Measurements from ENCODE around the gene ALG14. TPM values are rescaled to one million over a fixed set of nuclear protein-coding genes. Genes with fewer than 3 reads are reported as not detected.
A peak's percentile ranks its signal among the peaks of the same experiment; 100 is the strongest.

ALG14 gene
- total RNA-seq, 4 donors from 2014 or later, result 0.62 to 1.2 (median 0.79) TPM

GRCh38 chr1:94961582-94961981, 111.2 kb downstream of the ALG14 start:
- no peaks in the 10 kb centered on the region for H3K27me3 ChIP-seq
- H3K9me3 ChIP-seq, result no peaks in the 10 kb centered on the region
- H3K27ac ChIP-seq, result no peak overlapping the region
- no peaks in the 10 kb centered on the region for H3K36me3 ChIP-seq
- 92 to 97% methylated on average over 6 to 7 of the region's 7 CpGs for WGBS, 2 donors (ENCODE audit: low coverage in 1 of 2)
- peaks cover 0 to 7% (median 0%) of the 10 kb centered on the region in 3 donors for H3K4me1 ChIP-seq
- no peak overlapping the region for H3K4me3 ChIP-seq
- no peak for ATAC-seq
- no peak for TF ChIP-seq CTCF (IDR thresholded peaks at IDR 0.05)
- no peak for TF ChIP-seq POLR2AphosphoS5 (IDR thresholded peaks at IDR 0.05)
- TF ChIP-seq POLR2A (IDR thresholded peaks at IDR 0.05), result no peak
- TF ChIP-seq EP300 (IDR thresholded peaks at IDR 0.05), result no peak

- TF ChIP-seq CTCF (IDR thresholded peaks at IDR 0.05) (no peak), POLR2AphosphoS5 (IDR thresholded peaks at IDR 0.05) (no peak), POLR2A (IDR thresholded peaks at IDR 0.05) (no peak)
- no peak overlapping the region for H3K27ac ChIP-seq
- peaks cover 0 to 34% (median 17%) of the 10 kb centered on the region in 3 donors for H3K4me1 ChIP-seq
- no peak overlapping the region for H3K4me3 ChIP-seq
- H3K27me3 ChIP-seq, result no peaks in the 10 kb centered on the region
- no peak for ATAC-seq
- H3K9me3 ChIP-seq, result no peaks in the 10 kb centered on the region
- 100% methylated on average over 1 of the region's 1 CpG for WGBS, 2 donors (ENCODE audit: low coverage in 1 of 2)
- no peaks in the 10 kb centered on the region for H3K36me3 ChIP-seq
These were observed 114.7 kb downstream of the ALG14 start for GRCh38 chr1:94958081-94958480.

- TF ChIP-seq POLR2AphosphoS5 (IDR thresholded peaks at IDR 0.05), result no peak
- TF ChIP-seq EP300 (IDR thresholded peaks at IDR 0.05), result no peak
- no peak for TF ChIP-seq POLR2A (IDR thresholded peaks at IDR 0.05)
- TF ChIP-seq CTCF (IDR thresholded peaks at IDR 0.05), result no peak
- peak overlapping the region in 3 of 4 donors; percentile 35 to 50 (median 39) for H3K27ac ChIP-seq
- H3K27me3 ChIP-seq, result no peaks in the 10 kb centered on the region
- H3K36me3 ChIP-seq, result no peaks in the 10 kb centered on the region
- no peak for ATAC-seq
- 38 to 63% methylated on average over 2 to 5 of the region's 6 CpGs for WGBS, 2 donors (ENCODE audit: low coverage in 1 of 2)
- no peaks in the 10 kb centered on the region for H3K9me3 ChIP-seq
- H3K4me1 ChIP-seq, result peaks cover 0 to 27% (median 17%) of the 10 kb centered on the region in 3 donors
- H3K4me3 ChIP-seq, result no peak overlapping the region
These were observed 116.8 kb downstream of the ALG14 start for GRCh38 chr1:94955767-94956632.

- Histone ChIP-seq H3K27me3 (no peaks in the 10 kb centered on the region), H3K4me1 (peaks cover 0 to 27% (median 17%) of the 10 kb centered on the region in 3 donors), H3K9me3 (no peaks in the 10 kb centered on the region), H3K27ac (peak overlapping the region in 2 of 4 donors; percentile 50 to 61), H3K4me3 (no peak overlapping the region), H3K36me3 (no peaks in the 10 kb centered on the region)
- no peak for ATAC-seq
- WGBS, 2 donors (ENCODE audit: low coverage in 1 of 2), result 50 to 64% methylated on average over 7 to 9 of the region's 9 CpGs
- no peak for TF ChIP-seq EP300 (IDR thresholded peaks at IDR 0.05)
- no peak for TF ChIP-seq POLR2A (IDR thresholded peaks at IDR 0.05)
- TF ChIP-seq POLR2AphosphoS5 (IDR thresholded peaks at IDR 0.05), result no peak
- no peak for TF ChIP-seq CTCF (IDR thresholded peaks at IDR 0.05)
These were observed 118.2 kb downstream of the ALG14 start for GRCh38 chr1:94954263-94955220.
